Measurements from ENCODE around the gene C16orf54. TPM values are rescaled to one million over a fixed set of nuclear protein-coding genes. Genes with fewer than 3 reads are reported as not detected.
"Not testable (repeated sequence)": the region's sequence is repeated elsewhere in the genome, so short reads cannot be mapped to it uniquely, and the experiment has no call there.

Gene C16orf54
- total RNA-seq, 1 experiment from 2014 or later: 0.15 TPM

GRCh38 chr16:29731768-29732601 lies 13.8 kb downstream of the C16orf54 start:
- intact Hi-C loops (cut with micrococcal nuclease); DNase-seq (ENCODE audit: low read depth, low spot score); H3K27me3 ChIP-seq (ENCODE audit: insufficient read depth, low read length); H3K27ac ChIP-seq (ENCODE audit: low read depth, low read length); H4K20me1 ChIP-seq (ENCODE audit: insufficient read depth); H3K9me2 ChIP-seq (ENCODE audit: insufficient read depth); RAD21 ChIA-PET (ENCODE audit: low non-redundant PET in 1 of 2, low total read pairs in 2 of 2, uncharacterized antibody in 2 of 2, unreplicated experiment in 2 of 2); H3K4me2 ChIP-seq (ENCODE audit: low read length); ATAC-seq; POLR2A ChIA-PET; H3K36me3 ChIP-seq (ENCODE audit: control insufficient read depth in 1 of 2, insufficient read depth in 2 of 2, low read length in 2 of 2); H3K4me3 ChIP-seq (replicated peaks in 1 of 2; ENCODE audit: low read depth in 1 of 2, low read length in 2 of 2); H3K79me2 ChIP-seq (ENCODE audit: insufficient read depth, low read length); BruUV-seq (replicated peaks); H3K9me3 ChIP-seq (ENCODE audit: control insufficient read depth in 1 of 2, insufficient read depth in 1 of 2, low read depth in 1 of 2, low read length in 2 of 2); H3K9ac ChIP-seq (ENCODE audit: low read length); H2AFZ ChIP-seq (ENCODE audit: low read depth, low read length, poor library complexity, severe bottlenecking): not testable (repeated sequence)
- peaks cover 4 to 10% of the 10 kb centered on the region in 2 experiments; a peak in 3 of 4 replicates for H3K4me1 ChIP-seq (ENCODE audit: control insufficient read depth in 1 of 2, insufficient read depth in 2 of 2, low read length in 2 of 2)
- CTCF ChIA-PET: interaction anchor here (0.6 kb wide), 1 partner anchor 23 kb away, joined by 4 read pairs; no protein-coding TSS in a partner anchor

- no peak overlapping the region for H3K27ac ChIP-seq (ENCODE audit: low read depth, low read length)
- H3K4me1 ChIP-seq (ENCODE audit: control insufficient read depth in 1 of 2, insufficient read depth in 2 of 2, low read length in 2 of 2): peaks cover 4 to 10% of the 10 kb centered on the region in 2 experiments; a peak in 3 of 4 replicates
- DNase-seq (ENCODE audit: low read depth, low spot score) (no peak), ATAC-seq (no peak)
- POLR2A ChIA-PET: no interaction called here
- H2AFZ ChIP-seq (ENCODE audit: low read depth, low read length, poor library complexity, severe bottlenecking): no peak overlapping the region
- H3K27me3 ChIP-seq (ENCODE audit: insufficient read depth, low read length): no peaks in the 10 kb centered on the region
- no peak overlapping the region for H3K9ac ChIP-seq (ENCODE audit: low read length)
- H3K4me2 ChIP-seq (ENCODE audit: low read length): no peak overlapping the region
- RAD21 ChIA-PET (ENCODE audit: low non-redundant PET in 1 of 2, low total read pairs in 2 of 2, uncharacterized antibody in 2 of 2, unreplicated experiment in 2 of 2): no interaction called here
- H3K9me3 ChIP-seq (ENCODE audit: control insufficient read depth in 1 of 2, insufficient read depth in 1 of 2, low read depth in 1 of 2, low read length in 2 of 2): no peaks in the 10 kb centered on the region
- H3K79me2 ChIP-seq (ENCODE audit: insufficient read depth, low read length): no peaks in the 10 kb centered on the region
- no peaks in the 10 kb centered on the region for H4K20me1 ChIP-seq (ENCODE audit: insufficient read depth)
- no peak overlapping the region for H3K4me3 ChIP-seq (replicated peaks in 1 of 2; ENCODE audit: low read depth in 1 of 2, low read length in 2 of 2)
- H3K36me3 ChIP-seq (ENCODE audit: control insufficient read depth in 1 of 2, insufficient read depth in 2 of 2, low read length in 2 of 2): no peaks in the 10 kb centered on the region
- H3K9me2 ChIP-seq (ENCODE audit: insufficient read depth): no peaks in the 10 kb centered on the region
- no TSS peak for BruUV-seq (replicated peaks)
- intact Hi-C loops (cut with micrococcal nuclease): no loop called here
- TF ChIP-seq ZNF274 (IDR thresholded peaks at IDR 0.05; ENCODE audit: low read depth, low read length): no peak
- no peak for TF ChIP-seq MAX (IDR thresholded peaks at IDR 0.05)
- no peak for TF ChIP-seq EZH2phosphoT487 (IDR thresholded peaks at IDR 0.05; ENCODE audit: borderline replicate concordance)
- TF ChIP-seq YY1 (IDR thresholded peaks at IDR 0.05; ENCODE audit: extremely low read depth, insufficient replicate concordance, low read depth, low read length): no peak
- TF ChIP-seq EGR1 (IDR thresholded peaks at IDR 0.05; ENCODE audit: low read depth): no peak
- no peak for TF ChIP-seq CTCF (IDR thresholded peaks at IDR 0.05 in 2 of 3, conservative IDR thresholded peaks at IDR 0.05 in 1 of 3; ENCODE audit: borderline replicate concordance in 1 of 3, insufficient read depth in 1 of 3, low read depth in 2 of 3, low read length in 2 of 3)
- no peak for TF ChIP-seq EZH2 (IDR thresholded peaks at IDR 0.05)
- TF ChIP-seq ZBTB33 (IDR thresholded peaks at IDR 0.05; ENCODE audit: extremely low read depth, insufficient replicate concordance, low read length): no peak
- TF ChIP-seq TCF7L2 (IDR thresholded peaks at IDR 0.05; ENCODE audit: borderline replicate concordance, extremely low read depth, insufficient read depth, insufficient read length): no peak
- no peak for TF ChIP-seq POLR2AphosphoS5 (IDR thresholded peaks at IDR 0.05; ENCODE audit: low read depth, low read length)
- CTCF ChIA-PET: interaction anchor here (1.7 kb wide), 1 partner anchor 77 kb away, joined by 5 read pairs; no protein-coding TSS in a partner anchor
Measured at GRCh38 chr16:29730649-29731048, 15.1 kb downstream of the C16orf54 start.
